NCI-H1092 treated with DMSO at 0.1 percent for 48 hours (cell line): Measurements from ENCODE around the gene GALNT13.

Experiments
- DNase-seq: peaks from one replicate; lab custom pipeline; 2025; lab: John Stamatoyannopoulos, UW

Gene GALNT13

GRCh38 chr2:154125891-154126290, 254.2 kb downstream of the GALNT13 start:
- no peak for DNase-seq

GRCh38 chr2:154130821-154131220, 259.1 kb downstream of the GALNT13 start:
- no peak for DNase-seq

- no peak for DNase-seq
Measured at GRCh38 chr2:154132827-154133226, 261.1 kb downstream of the GALNT13 start.

GRCh38 chr2:154133823-154134222, 262.1 kb downstream of the GALNT13 start:
- DNase-seq: no peak

GRCh38 chr2:154140249-154141025, 268.7 kb downstream of the GALNT13 start:
- no peak for DNase-seq

- DNase-seq: no peak
Measured at GRCh38 chr2:154142480-154142879, 270.8 kb downstream of the GALNT13 start.

- DNase-seq: no peak
Measured at GRCh38 chr2:154143105-154143504, 271.4 kb downstream of the GALNT13 start.

GRCh38 chr2:154158101-154158500, 286.4 kb downstream of the GALNT13 start:
- no peak for DNase-seq

GRCh38 chr2:154161286-154161685, 289.6 kb downstream of the GALNT13 start:
- DNase-seq: no peak

GRCh38 chr2:154170400-154170799, 298.7 kb downstream of the GALNT13 start:
- no peak for DNase-seq

- DNase-seq: no peak
Measured at GRCh38 chr2:154173164-154173563, 301.4 kb downstream of the GALNT13 start.

- DNase-seq: no peak
Measured at GRCh38 chr2:154173919-154174318, 302.2 kb downstream of the GALNT13 start.

- no peak for DNase-seq
Measured at GRCh38 chr2:154182008-154182407, 310.3 kb downstream of the GALNT13 start.

- DNase-seq: no peak
Measured at GRCh38 chr2:154187948-154188347, 316.2 kb downstream of the GALNT13 start.

GRCh38 chr2:154189953-154190352, 318.2 kb downstream of the GALNT13 start:
- no peak for DNase-seq

- no peak for DNase-seq
Measured at GRCh38 chr2:154193246-154193645, 321.5 kb downstream of the GALNT13 start.

- DNase-seq: no peak
Measured at GRCh38 chr2:154194909-154195643, 323.4 kb downstream of the GALNT13 start.

- DNase-seq: no peak
Measured at GRCh38 chr2:154195644-154196195, 324.0 kb downstream of the GALNT13 start.

- no peak for DNase-seq
Measured at GRCh38 chr2:154198866-154199265, 327.1 kb downstream of the GALNT13 start.

- DNase-seq: no peak
Measured at GRCh38 chr2:154203206-154203605, 331.5 kb downstream of the GALNT13 start.

- no peak for DNase-seq
Measured at GRCh38 chr2:154203902-154204301, 332.2 kb downstream of the GALNT13 start.

- no peak for DNase-seq
Measured at GRCh38 chr2:154207288-154208047, 335.7 kb downstream of the GALNT13 start.
